ENCODE results near the gene COL5A1.

COL5A1 gene

GRCh38 chr9:134676886-134677285 is 35.3 kb downstream of the COL5A1 start:
- Histone ChIP-seq H3K9me3 (ENCODE audit: control insufficient read depth, low read length) (no peaks in the 10 kb centered on the region), H3K4me3 (ENCODE audit: low read length) (no peak overlapping the region), H3K4me1 (ENCODE audit: control insufficient read depth, insufficient read depth, low read length) (peaks cover 16% of the 10 kb centered on the region), H3K9ac (ENCODE audit: low read length) (no peak overlapping the region), H3K27me3 (replicated peaks; ENCODE audit: control insufficient read depth, insufficient read depth, low read length) (no peaks in the 10 kb centered on the region), H3K36me3 (ENCODE audit: control insufficient read depth, insufficient read depth, low read length, severe bottlenecking) (no peaks in the 10 kb centered on the region)
- no peak for DNase-seq (ENCODE audit: low read depth)

- H3K36me3 ChIP-seq (ENCODE audit: control insufficient read depth, insufficient read depth, low read length, severe bottlenecking), result no peaks in the 10 kb centered on the region
- H3K4me3 ChIP-seq (ENCODE audit: low read length), result no peak overlapping the region
- H3K9ac ChIP-seq (ENCODE audit: low read length), result no peak overlapping the region
- no peaks in the 10 kb centered on the region for H3K27me3 ChIP-seq (replicated peaks; ENCODE audit: control insufficient read depth, insufficient read depth, low read length)
- H3K9me3 ChIP-seq (ENCODE audit: control insufficient read depth, low read length), result no peaks in the 10 kb centered on the region
- H3K4me1 ChIP-seq (ENCODE audit: control insufficient read depth, insufficient read depth, low read length), result peaks cover 18% of the 10 kb centered on the region
- no peak for DNase-seq (ENCODE audit: low read depth)
Measured at GRCh38 chr9:134677743-134678142, 36.1 kb downstream of the COL5A1 start.

- no peaks in the 10 kb centered on the region for H3K9me3 ChIP-seq (ENCODE audit: control insufficient read depth, low read length)
- no peak overlapping the region for H3K9ac ChIP-seq (ENCODE audit: low read length)
- no peak overlapping the region for H3K4me3 ChIP-seq (ENCODE audit: low read length)
- peaks cover 18% of the 10 kb centered on the region for H3K4me1 ChIP-seq (ENCODE audit: control insufficient read depth, insufficient read depth, low read length)
- H3K36me3 ChIP-seq (ENCODE audit: control insufficient read depth, insufficient read depth, low read length, severe bottlenecking), result no peaks in the 10 kb centered on the region
- no peaks in the 10 kb centered on the region for H3K27me3 ChIP-seq (replicated peaks; ENCODE audit: control insufficient read depth, insufficient read depth, low read length)
- DNase-seq (ENCODE audit: low read depth), result no peak
Measured at GRCh38 chr9:134678206-134678605, 36.6 kb downstream of the COL5A1 start.

GRCh38 chr9:134678666-134679443 is 37.3 kb downstream of the COL5A1 start:
- Histone ChIP-seq H3K4me3 (ENCODE audit: low read length) (no peak overlapping the region), H3K9me3 (ENCODE audit: control insufficient read depth, low read length) (no peaks in the 10 kb centered on the region), H3K27me3 (replicated peaks; ENCODE audit: control insufficient read depth, insufficient read depth, low read length) (no peaks in the 10 kb centered on the region), H3K36me3 (ENCODE audit: control insufficient read depth, insufficient read depth, low read length, severe bottlenecking) (no peaks in the 10 kb centered on the region), H3K9ac (ENCODE audit: low read length) (no peak overlapping the region), H3K4me1 (ENCODE audit: control insufficient read depth, insufficient read depth, low read length) (peaks cover 18% of the 10 kb centered on the region)
- DNase-seq (ENCODE audit: low read depth), result no peak

- Histone ChIP-seq H3K36me3 (ENCODE audit: control insufficient read depth, insufficient read depth, low read length, severe bottlenecking) (peaks cover under 1% of the 10 kb centered on the region), H3K9me3 (ENCODE audit: control insufficient read depth, low read length) (no peaks in the 10 kb centered on the region), H3K4me1 (ENCODE audit: control insufficient read depth, insufficient read depth, low read length) (peaks cover 18% of the 10 kb centered on the region), H3K27me3 (replicated peaks; ENCODE audit: control insufficient read depth, insufficient read depth, low read length) (no peaks in the 10 kb centered on the region), H3K9ac (ENCODE audit: low read length) (no peak overlapping the region), H3K4me3 (ENCODE audit: low read length) (no peak overlapping the region)
- DNase-seq (ENCODE audit: low read depth), result no peak
Measured at GRCh38 chr9:134679616-134680392, 38.2 kb downstream of the COL5A1 start.

- Histone ChIP-seq H3K4me1 (ENCODE audit: control insufficient read depth, insufficient read depth, low read length) (peaks cover 18% of the 10 kb centered on the region), H3K4me3 (ENCODE audit: low read length) (no peak overlapping the region), H3K9me3 (ENCODE audit: control insufficient read depth, low read length) (no peaks in the 10 kb centered on the region), H3K27me3 (replicated peaks; ENCODE audit: control insufficient read depth, insufficient read depth, low read length) (no peaks in the 10 kb centered on the region), H3K9ac (ENCODE audit: low read length) (no peak overlapping the region), H3K36me3 (ENCODE audit: control insufficient read depth, insufficient read depth, low read length, severe bottlenecking) (peaks cover 7% of the 10 kb centered on the region)
- DNase-seq (ENCODE audit: low read depth), result no peak
Measured at GRCh38 chr9:134680393-134681060, 38.9 kb downstream of the COL5A1 start.

- H3K4me3 ChIP-seq (ENCODE audit: low read length), result peak overlapping the region; percentile 39
- H3K36me3 ChIP-seq (ENCODE audit: control insufficient read depth, insufficient read depth, low read length, severe bottlenecking), result peaks cover 13% of the 10 kb centered on the region
- DNase-seq (ENCODE audit: low read depth), result peak; percentile 40
- H3K4me1 ChIP-seq (ENCODE audit: control insufficient read depth, insufficient read depth, low read length), result peaks cover 18% of the 10 kb centered on the region
- no peaks in the 10 kb centered on the region for H3K27me3 ChIP-seq (replicated peaks; ENCODE audit: control insufficient read depth, insufficient read depth, low read length)
- peak overlapping the region; percentile 59 for H3K9ac ChIP-seq (ENCODE audit: low read length)
- H3K9me3 ChIP-seq (ENCODE audit: control insufficient read depth, low read length), result no peaks in the 10 kb centered on the region
Measured at GRCh38 chr9:134681061-134681661, 39.6 kb downstream of the COL5A1 start.

- Histone ChIP-seq H3K27me3 (replicated peaks; ENCODE audit: control insufficient read depth, insufficient read depth, low read length) (no peaks in the 10 kb centered on the region), H3K36me3 (ENCODE audit: control insufficient read depth, insufficient read depth, low read length, severe bottlenecking) (peaks cover 20% of the 10 kb centered on the region), H3K9ac (ENCODE audit: low read length) (peak overlapping the region; percentile 59), H3K9me3 (ENCODE audit: control insufficient read depth, low read length) (no peaks in the 10 kb centered on the region), H3K4me3 (ENCODE audit: low read length) (no peak overlapping the region), H3K4me1 (ENCODE audit: control insufficient read depth, insufficient read depth, low read length) (peaks cover 18% of the 10 kb centered on the region)
- no peak for DNase-seq (ENCODE audit: low read depth)
Measured at GRCh38 chr9:134682026-134682425, 40.4 kb downstream of the COL5A1 start.

GRCh38 chr9:134682651-134683364 is 41.2 kb downstream of the COL5A1 start:
- Histone ChIP-seq H3K4me1 (ENCODE audit: control insufficient read depth, insufficient read depth, low read length) (peaks cover 18% of the 10 kb centered on the region), H3K9ac (ENCODE audit: low read length) (peak overlapping the region; percentile 59), H3K4me3 (ENCODE audit: low read length) (no peak overlapping the region), H3K27me3 (replicated peaks; ENCODE audit: control insufficient read depth, insufficient read depth, low read length) (no peaks in the 10 kb centered on the region), H3K9me3 (ENCODE audit: control insufficient read depth, low read length) (no peaks in the 10 kb centered on the region), H3K36me3 (ENCODE audit: control insufficient read depth, insufficient read depth, low read length, severe bottlenecking) (peaks cover 26% of the 10 kb centered on the region)
- no peak for DNase-seq (ENCODE audit: low read depth)

- Histone ChIP-seq H3K36me3 (ENCODE audit: control insufficient read depth, insufficient read depth, low read length, severe bottlenecking) (peaks cover 34% of the 10 kb centered on the region), H3K9me3 (ENCODE audit: control insufficient read depth, low read length) (no peaks in the 10 kb centered on the region), H3K27me3 (replicated peaks; ENCODE audit: control insufficient read depth, insufficient read depth, low read length) (no peaks in the 10 kb centered on the region), H3K9ac (ENCODE audit: low read length) (no peak overlapping the region), H3K4me3 (ENCODE audit: low read length) (no peak overlapping the region), H3K4me1 (ENCODE audit: control insufficient read depth, insufficient read depth, low read length) (peaks cover 18% of the 10 kb centered on the region)
- no peak for DNase-seq (ENCODE audit: low read depth)
Measured at GRCh38 chr9:134683714-134684374, 42.2 kb downstream of the COL5A1 start.

Data from adipocyte (in vitro differentiated cells).